GM19351 (cell line): Measurements from ENCODE around the gene TNS3.
A peak's percentile ranks its signal among the peaks of the same experiment; 100 is the strongest.

Source experiments
- ATAC-seq: cut with Tn5 transposase; IDR thresholded peaks from one replicate; pipeline ENCODE4 v1.9.1; 2021; ENCODE audit warnings: mild to moderate bottlenecking, moderate library complexity; ENCODE audit not compliant: unreplicated experiment

The TNS3 gene

GRCh38 chr7:47490501-47491265 is 91.2 kb downstream of the TNS3 start:
- ATAC-seq, result no peak

- ATAC-seq, result no peak
These were observed 92.3 kb downstream of the TNS3 start for GRCh38 chr7:47489624-47490023.

- no peak for ATAC-seq
These were observed 93.0 kb downstream of the TNS3 start for GRCh38 chr7:47488969-47489342.

- no peak for ATAC-seq
These were observed 93.5 kb downstream of the TNS3 start for GRCh38 chr7:47488201-47488968.

GRCh38 chr7:47485640-47486435 is 96.1 kb downstream of the TNS3 start:
- ATAC-seq, result no peak

- no peak for ATAC-seq
These were observed 96.8 kb downstream of the TNS3 start for GRCh38 chr7:47484923-47485639.

- no peak for ATAC-seq
These were observed 97.5 kb downstream of the TNS3 start for GRCh38 chr7:47484457-47484856.

- no peak for ATAC-seq
These were observed 98.2 kb downstream of the TNS3 start for GRCh38 chr7:47483604-47484273.

- ATAC-seq, result peak; percentile 32
These were observed 99.7 kb downstream of the TNS3 start for GRCh38 chr7:47482013-47482875.

- ATAC-seq, result no peak
These were observed 100.3 kb downstream of the TNS3 start for GRCh38 chr7:47481541-47482012.

- ATAC-seq, result peak; percentile 70
These were observed 101.1 kb downstream of the TNS3 start for GRCh38 chr7:47480576-47481538.

- ATAC-seq, result no peak
These were observed 101.9 kb downstream of the TNS3 start for GRCh38 chr7:47479821-47480575.

- ATAC-seq, result no peak
These were observed 102.8 kb downstream of the TNS3 start for GRCh38 chr7:47478926-47479711.

GRCh38 chr7:47478017-47478344 is 103.9 kb downstream of the TNS3 start:
- no peak for ATAC-seq

- ATAC-seq, result no peak
These were observed 104.5 kb downstream of the TNS3 start for GRCh38 chr7:47477191-47478016.

- ATAC-seq, result no peak
These were observed 106.1 kb downstream of the TNS3 start for GRCh38 chr7:47475880-47476227.
